Neuronal stem cell (in vitro differentiated cells): Measurements from ENCODE around the gene IGSF3.
A peak's percentile ranks its signal among the peaks of the same experiment; 100 is the strongest.

Experiments used
- DNase-seq: peaks from one replicate; pipeline ENCODE4 v3.0.0-alpha.2; 2013; ENCODE audit warnings: low spot score
- H2AFZ ChIP-seq: one replicate; pipeline ENCODE4 v1.6.1; 2013; ENCODE audit warnings: mild to moderate bottlenecking, low read length, inconsistent platforms
- H2AK5ac ChIP-seq: 2 replicates; pipeline ENCODE4 v1.6.1; 2013; ENCODE audit warnings: low read depth, mild to moderate bottlenecking, inconsistent platforms, low read length, moderate library complexity, mixed read lengths
- H2BK120ac ChIP-seq: 2 replicates; pipeline ENCODE4 v1.6.1; 2013; ENCODE audit warnings: low read depth, mild to moderate bottlenecking, inconsistent platforms, low read length, moderate library complexity, mixed read lengths
- H2BK12ac ChIP-seq: one replicate; pipeline ENCODE4 v1.6.1; 2013; ENCODE audit warnings: low read length, inconsistent platforms
- H2BK15ac ChIP-seq: 2 replicates; pipeline ENCODE4 v1.6.1; 2013; ENCODE audit warnings: mild to moderate bottlenecking, low read length, inconsistent platforms, mixed read lengths
- H2BK5ac ChIP-seq: one replicate; pipeline ENCODE4 v1.6.1; 2013; ENCODE audit warnings: inconsistent platforms, mild to moderate bottlenecking, low read length, moderate library complexity
- H3K14ac ChIP-seq: one replicate; pipeline ENCODE4 v1.6.1; 2013; ENCODE audit warnings: low read length, inconsistent platforms
- H3K18ac ChIP-seq: 2 replicates; pipeline ENCODE4 v1.6.1; 2013; ENCODE audit warnings: low read length, inconsistent platforms
- H3K23ac ChIP-seq: 2 replicates; pipeline ENCODE4 v1.6.1; 2013; ENCODE audit warnings: low read depth, mild to moderate bottlenecking, mixed read lengths, low read length, inconsistent platforms; ENCODE audit not compliant: poor library complexity
- H3K27ac ChIP-seq: replicated peaks from 3 replicates; pipeline ENCODE4 v1.5.1; 2013; ENCODE audit warnings: low read length, inconsistent platforms
- H3K27me3 ChIP-seq, 3 experiments: 2 replicates each; pipeline ENCODE4 v1.6.1; 2013; ENCODE audit warnings: low read length in 3 of 3, mild to moderate bottlenecking in 2 of 3, inconsistent platforms in 1 of 3, low read depth in 1 of 3, mixed read lengths in 1 of 3, moderate library complexity in 1 of 3; ENCODE audit not compliant: control insufficient read depth in 3 of 3, insufficient read depth in 3 of 3
- H3K36me3 ChIP-seq, 2 donors: replicated peaks in 1 of 2; 2 replicates each; pipeline ENCODE4 v1.6.1; 2013; ENCODE audit warnings: low read length in 2 of 2; ENCODE audit not compliant: control insufficient read depth in 2 of 2, insufficient read depth in 2 of 2
- H3K4ac ChIP-seq: 2 replicates; pipeline ENCODE4 v1.6.1; 2013; ENCODE audit warnings: inconsistent platforms, mild to moderate bottlenecking, low read length, moderate library complexity
- H3K4me1 ChIP-seq, 2 donors: 1 replicate in 1 of 2; 2 replicates in 1 of 2; pipeline ENCODE4 v1.6.1; 2013; ENCODE audit warnings: low read length in 2 of 2, low read depth in 1 of 2; ENCODE audit not compliant: control insufficient read depth in 2 of 2, insufficient read depth in 1 of 2
- H3K4me2 ChIP-seq: one replicate; pipeline ENCODE4 v1.6.1; 2013; ENCODE audit warnings: mild to moderate bottlenecking, low read length, inconsistent platforms; ENCODE audit not compliant: insufficient read depth, poor library complexity, severe bottlenecking
- H3K4me3 ChIP-seq, 2 donors: 2 replicates each; pipeline ENCODE4 v1.5.1; 2013; ENCODE audit warnings: low read length in 2 of 2, mild to moderate bottlenecking in 2 of 2, inconsistent platforms in 1 of 2, moderate library complexity in 1 of 2
- H3K79me1 ChIP-seq: one replicate; pipeline ENCODE4 v1.6.1; 2013; ENCODE audit warnings: low read depth, mild to moderate bottlenecking, inconsistent platforms, low read length, moderate library complexity
- H3K9ac ChIP-seq: one replicate; pipeline ENCODE4 v1.6.1; 2013; ENCODE audit warnings: mild to moderate bottlenecking, low read depth, low read length, inconsistent platforms; ENCODE audit not compliant: poor library complexity
- H3K9me3 ChIP-seq, 2 donors: replicated peaks in 1 of 2; 2 replicates each; pipeline versions ENCODE3 to v1.6.1; 2013; ENCODE audit warnings: low read length in 2 of 2, mild to moderate bottlenecking in 2 of 2, inconsistent platforms in 1 of 2, low read depth in 1 of 2, mixed read lengths in 1 of 2, moderate library complexity in 1 of 2; ENCODE audit not compliant: control insufficient read depth in 2 of 2, insufficient read depth in 1 of 2
- H4K8ac ChIP-seq: one replicate; pipeline ENCODE4 v1.6.1; 2013; ENCODE audit warnings: low read depth, mild to moderate bottlenecking, inconsistent platforms, low read length, moderate library complexity
- H4K91ac ChIP-seq: one replicate; pipeline ENCODE4 v1.6.1; 2013; ENCODE audit warnings: low read length, low read depth, mild to moderate bottlenecking, inconsistent platforms; ENCODE audit not compliant: poor library complexity
- WGBS, 2 donors: extraction: QIAGEN DNeasy Blood & Tissue Kit; methylation state at CpG; one replicate each; pipeline ENCODE4 v1.1.7; 2013; ENCODE audit warnings: missing lambda C conversion rate in 2 of 2, mixed read lengths in 1 of 2; ENCODE audit not compliant: insufficient read length in 2 of 2, insufficient replicate concordance in 1 of 2; ENCODE audit errors: extremely low coverage in 2 of 2; 5-methylcytosine and 5-hydroxymethylcytosine counted together

The IGSF3 gene

GRCh38 chr1:116572771-116573430 lies 94.6 kb downstream of the IGSF3 start:
- H3K18ac ChIP-seq: no peak overlapping the region
- no peak overlapping the region for H4K91ac ChIP-seq
- DNase-seq: no peak
- H3K9ac ChIP-seq: no peak overlapping the region
- H3K27ac ChIP-seq: no peak overlapping the region
- WGBS, 2 donors: no CpG with 5 or more reads among the region's 4 CpGs
- H3K79me1 ChIP-seq: no peaks in the 10 kb centered on the region
- H2BK120ac ChIP-seq: no peak overlapping the region
- H2BK5ac ChIP-seq: no peak overlapping the region
- no peak overlapping the region for H3K14ac ChIP-seq
- no peak overlapping the region for H2BK15ac ChIP-seq
- no peak overlapping the region for H3K4ac ChIP-seq
- H2AFZ ChIP-seq: no peak overlapping the region
- no peaks in the 10 kb centered on the region for H3K9me3 ChIP-seq
- H3K4me3 ChIP-seq: no peak overlapping the region
- H3K23ac ChIP-seq: no peak overlapping the region
- no peak overlapping the region for H4K8ac ChIP-seq
- no peak overlapping the region for H2BK12ac ChIP-seq
- H2AK5ac ChIP-seq: no peak overlapping the region
- H3K27me3 ChIP-seq: no peaks in the 10 kb centered on the region
- H3K4me2 ChIP-seq: no peak overlapping the region
- peaks cover 12 to 16% of the 10 kb centered on the region in 2 donors for H3K4me1 ChIP-seq
- H3K36me3 ChIP-seq: no peaks in the 10 kb centered on the region

- Histone ChIP-seq H3K14ac (no peak overlapping the region), H3K27ac (no peak overlapping the region), H2AFZ (peak overlapping the region; percentile 99), H3K36me3 (no peaks in the 10 kb centered on the region), H2BK15ac (no peak overlapping the region), H3K79me1 (no peaks in the 10 kb centered on the region), H3K23ac (no peak overlapping the region), H3K4me3 (no peak overlapping the region), H4K8ac (no peak overlapping the region), H3K4me2 (no peak overlapping the region), H3K9me3 (no peaks in the 10 kb centered on the region), H2BK12ac (no peak overlapping the region), H3K9ac (no peak overlapping the region), H4K91ac (no peak overlapping the region), H3K27me3 (no peaks in the 10 kb centered on the region), H2BK5ac (no peak overlapping the region), H2BK120ac (no peak overlapping the region), H3K4ac (no peak overlapping the region), H3K4me1 (peaks cover 12 to 16% of the 10 kb centered on the region in 2 donors), H2AK5ac (no peak overlapping the region), H3K18ac (no peak overlapping the region)
- no CpG with 5 or more reads among the region's 2 CpGs for WGBS, 2 donors
- no peak for DNase-seq
Measured at GRCh38 chr1:116572099-116572498, 95.4 kb downstream of the IGSF3 start.

- Histone ChIP-seq H3K4me3 (peak overlapping the region; percentile 70 to 72), H3K4me2 (peak overlapping the region; percentile 85), H2BK15ac (no peak overlapping the region), H3K4ac (no peak overlapping the region), H3K4me1 (peaks cover 12 to 16% of the 10 kb centered on the region in 2 donors), H3K9me3 (no peaks in the 10 kb centered on the region), H2BK120ac (no peak overlapping the region), H2BK12ac (peak overlapping the region; percentile 2), H2AK5ac (no peak overlapping the region), H3K27ac (no peak overlapping the region), H4K8ac (no peak overlapping the region), H3K18ac (peak overlapping the region; percentile 20), H3K14ac (no peak overlapping the region), H3K27me3 (no peaks in the 10 kb centered on the region), H2AFZ (peak overlapping the region; percentile 99), H4K91ac (no peak overlapping the region), H2BK5ac (no peak overlapping the region), H3K36me3 (no peaks in the 10 kb centered on the region), H3K79me1 (no peaks in the 10 kb centered on the region), H3K23ac (no peak overlapping the region), H3K9ac (peak overlapping the region; percentile 45)
- DNase-seq: no peak
- whole genome bisulfite sequencing, 2 donors: no CpG with 5 or more reads among the region's 24 CpGs
Measured at GRCh38 chr1:116571215-116571919, 96.2 kb downstream of the IGSF3 start.
